ENCODE results near the gene AGAP1.

The AGAP1 gene

GRCh38 chr2:235903782-235904584 lies 410.1 kb downstream of the AGAP1 start:
- DNase-seq = no peak

- DNase-seq = no peak
Observed at GRCh38 chr2:235904585-235904931, 410.7 kb downstream of the AGAP1 start.

- DNase-seq = no peak
Observed at GRCh38 chr2:235908826-235909225, 415.0 kb downstream of the AGAP1 start.

DNA sequence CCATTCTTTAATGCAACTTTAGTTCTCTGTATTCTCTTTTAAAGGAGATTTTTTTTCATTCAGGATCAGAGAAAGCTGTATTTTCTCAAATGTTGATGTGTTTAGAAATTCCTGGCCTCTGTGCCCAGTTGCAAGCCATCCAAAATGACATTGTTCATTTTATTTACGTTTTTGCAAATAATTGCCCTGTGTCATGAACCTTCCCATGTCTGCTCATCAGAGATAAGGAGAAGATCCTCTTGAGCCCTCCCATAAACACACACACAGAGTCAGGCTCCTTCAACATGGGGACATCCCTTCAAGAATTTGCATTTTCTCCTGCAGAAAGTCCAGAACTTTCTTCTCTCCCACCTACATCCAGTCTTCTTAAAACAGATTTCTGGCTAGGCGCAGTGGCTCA lies 415.5 kb downstream of the AGAP1 start:
- DNase-seq = no peak

DNA sequence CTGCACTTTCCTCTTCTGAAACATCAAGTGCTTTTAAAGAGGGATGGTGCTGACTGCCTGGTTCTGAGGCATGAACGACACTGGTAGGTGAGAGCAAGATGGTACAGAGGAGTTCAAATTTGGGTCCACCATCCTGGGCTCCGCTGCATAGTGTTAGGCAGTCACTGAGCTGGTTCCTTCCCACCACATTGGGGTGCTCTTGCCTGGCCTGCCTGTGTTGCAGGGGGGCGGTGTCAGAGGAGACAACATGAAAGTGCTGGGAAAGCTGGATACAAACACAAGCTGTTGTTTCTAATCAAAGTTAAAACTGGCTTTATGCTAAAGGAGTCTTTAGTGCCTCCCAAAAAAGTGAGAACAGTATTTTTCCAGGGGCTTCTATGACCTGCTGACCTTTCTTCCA lies 416.2 kb downstream of the AGAP1 start:
- DNase-seq = no peak

DNA sequence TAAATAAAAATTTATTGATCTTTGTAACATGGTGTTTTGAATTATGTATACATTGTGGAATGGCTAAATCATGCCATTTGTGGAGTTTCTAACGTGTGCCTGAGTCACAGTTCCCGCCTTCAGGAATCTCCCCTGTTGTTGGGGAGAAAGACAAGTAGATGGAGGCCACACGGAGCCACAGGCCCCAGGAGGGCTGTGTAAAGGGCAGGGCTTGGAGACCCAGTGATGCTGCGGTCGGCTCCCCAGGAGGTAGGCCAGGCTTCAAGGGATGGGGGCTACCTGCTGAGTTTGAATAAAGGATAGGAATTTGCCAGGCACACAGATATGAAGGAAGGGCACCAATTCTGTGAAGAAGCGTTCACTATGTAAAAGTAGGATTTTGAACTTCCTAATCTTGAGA lies 417.3 kb downstream of the AGAP1 start:
- no peak for DNase-seq

DNA sequence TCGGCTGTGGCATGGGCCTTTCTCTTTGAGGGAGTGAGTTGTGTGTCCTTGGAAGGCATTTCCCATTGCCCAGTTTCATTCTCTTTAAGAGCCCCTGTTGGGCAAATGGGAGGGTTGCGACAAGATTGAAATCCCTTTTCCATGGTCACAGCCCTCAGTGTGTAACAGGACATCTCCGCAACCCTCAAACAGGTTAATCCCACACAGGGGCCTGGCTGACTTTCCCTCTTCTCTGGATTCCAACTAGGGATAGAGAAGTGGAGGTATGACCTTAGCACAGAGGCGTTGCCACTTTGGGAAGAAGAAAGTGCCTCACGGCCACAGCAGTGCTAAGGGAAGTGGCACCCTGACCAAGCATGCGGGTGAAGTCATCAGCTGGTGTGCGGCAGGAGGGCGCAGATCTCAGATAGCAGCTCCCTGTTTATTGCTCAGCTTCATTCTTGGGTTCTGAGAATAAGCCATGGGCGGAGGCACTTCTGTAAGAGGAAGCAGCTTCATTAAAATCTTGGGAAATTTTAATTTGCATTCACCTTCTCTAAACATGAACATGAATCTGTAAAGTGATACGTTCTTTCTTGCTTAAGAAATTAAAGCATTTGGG lies 417.9 kb downstream of the AGAP1 start:
- no peak for DNase-seq

GRCh38 chr2:235914756-235915155 lies 420.9 kb downstream of the AGAP1 start:
- DNase-seq = no peak

DNA sequence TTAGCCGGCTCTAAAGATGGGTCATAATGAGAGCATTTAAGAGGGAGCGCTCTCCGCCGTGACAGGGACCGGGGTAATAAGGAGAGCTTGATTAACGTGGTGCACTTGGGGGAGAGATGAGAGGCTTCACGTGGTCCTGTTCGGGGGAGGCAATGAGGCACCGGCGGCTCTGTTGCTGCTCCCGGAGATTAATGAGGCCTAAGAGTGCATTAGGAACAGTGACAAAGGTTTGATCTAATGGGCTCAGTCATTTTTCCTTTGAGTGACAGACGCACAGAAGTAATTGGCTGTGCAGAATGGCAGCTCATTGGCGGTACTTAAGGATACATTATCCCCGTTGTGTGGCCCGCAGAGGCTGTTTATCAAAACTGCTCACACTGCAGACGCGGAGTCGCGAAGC lies 423.7 kb downstream of the AGAP1 start:
- DNase-seq = no peak

DNA sequence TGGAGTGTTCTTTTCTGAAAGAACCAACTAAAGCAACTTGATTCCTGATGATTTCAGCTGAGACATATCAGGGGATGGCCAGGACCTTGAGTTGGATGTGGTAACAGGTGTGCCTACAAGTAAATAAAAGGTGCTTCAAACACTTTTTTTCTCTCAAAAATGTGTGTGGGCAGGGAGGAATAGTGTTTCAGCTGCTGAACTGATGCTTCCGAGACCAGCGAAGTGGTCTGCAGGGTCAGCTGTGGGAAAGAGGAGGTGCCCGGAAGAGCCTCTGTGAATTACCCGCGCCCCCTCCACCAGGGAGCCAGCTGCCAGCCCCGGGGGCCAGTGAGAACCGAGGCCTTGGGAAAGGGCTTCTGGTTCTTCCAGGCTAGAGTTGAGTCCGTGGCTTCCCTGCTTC lies 425.0 kb downstream of the AGAP1 start:
- no peak for DNase-seq

DNA sequence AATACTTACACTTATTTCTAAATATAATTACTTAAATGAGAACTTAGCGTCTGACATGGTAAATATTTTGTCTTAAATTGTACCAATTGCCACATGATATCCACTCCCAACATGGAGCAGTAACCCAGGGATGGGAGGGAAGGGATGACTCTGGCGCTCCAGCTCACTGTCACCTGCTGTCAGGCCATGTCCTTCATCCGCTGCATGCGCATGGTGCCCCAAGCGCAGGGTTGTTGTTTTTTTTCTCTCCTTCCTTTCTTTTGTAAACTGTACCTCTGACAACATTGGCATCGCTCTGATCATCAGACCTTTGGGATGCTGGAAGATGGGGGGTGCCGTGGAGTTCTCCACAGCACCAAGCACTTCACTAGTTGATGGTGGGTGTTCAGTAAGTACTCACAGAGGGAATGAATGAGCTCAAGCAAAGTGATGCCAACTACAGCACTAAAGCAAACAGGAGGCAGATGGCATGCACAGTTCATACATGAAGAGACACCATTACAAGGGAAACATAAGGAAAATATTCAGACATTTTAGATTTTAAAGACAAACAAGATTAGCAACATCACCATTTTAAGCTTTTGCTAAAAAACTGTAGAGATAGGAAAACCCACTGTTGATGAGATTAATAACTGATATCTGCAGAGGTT lies 426.5 kb downstream of the AGAP1 start:
- no peak for DNase-seq

GRCh38 chr2:235921508-235922191 lies 427.8 kb downstream of the AGAP1 start:
- no peak for DNase-seq

DNA sequence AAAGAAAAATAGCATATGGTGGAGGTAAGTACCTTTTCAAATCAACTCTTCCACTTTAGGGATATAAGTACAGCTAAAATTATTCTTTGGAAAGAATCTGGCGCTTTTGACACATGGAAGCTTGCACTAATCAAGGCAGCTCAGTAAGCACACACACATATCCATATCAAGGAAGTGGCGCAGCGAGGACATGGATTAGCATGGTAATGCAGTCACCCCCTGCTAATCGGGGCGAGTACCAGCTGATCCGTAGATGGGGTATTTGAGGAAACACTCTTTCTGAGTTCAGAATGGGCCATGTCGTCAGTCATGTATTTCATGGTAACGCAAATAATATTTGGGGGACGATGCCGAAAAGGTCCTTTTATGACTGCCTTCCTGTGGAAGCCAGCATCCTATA lies 429.0 kb downstream of the AGAP1 start:
- no peak for DNase-seq

GRCh38 chr2:235923859-235924674 lies 430.2 kb downstream of the AGAP1 start:
- DNase-seq = no peak

- no peak for DNase-seq
Observed at GRCh38 chr2:235924675-235925063, 430.8 kb downstream of the AGAP1 start.

GRCh38 chr2:235925250-235925919 lies 431.5 kb downstream of the AGAP1 start:
- DNase-seq = no peak

- no peak for DNase-seq
Observed at GRCh38 chr2:235926229-235926628, 432.4 kb downstream of the AGAP1 start.

DNA sequence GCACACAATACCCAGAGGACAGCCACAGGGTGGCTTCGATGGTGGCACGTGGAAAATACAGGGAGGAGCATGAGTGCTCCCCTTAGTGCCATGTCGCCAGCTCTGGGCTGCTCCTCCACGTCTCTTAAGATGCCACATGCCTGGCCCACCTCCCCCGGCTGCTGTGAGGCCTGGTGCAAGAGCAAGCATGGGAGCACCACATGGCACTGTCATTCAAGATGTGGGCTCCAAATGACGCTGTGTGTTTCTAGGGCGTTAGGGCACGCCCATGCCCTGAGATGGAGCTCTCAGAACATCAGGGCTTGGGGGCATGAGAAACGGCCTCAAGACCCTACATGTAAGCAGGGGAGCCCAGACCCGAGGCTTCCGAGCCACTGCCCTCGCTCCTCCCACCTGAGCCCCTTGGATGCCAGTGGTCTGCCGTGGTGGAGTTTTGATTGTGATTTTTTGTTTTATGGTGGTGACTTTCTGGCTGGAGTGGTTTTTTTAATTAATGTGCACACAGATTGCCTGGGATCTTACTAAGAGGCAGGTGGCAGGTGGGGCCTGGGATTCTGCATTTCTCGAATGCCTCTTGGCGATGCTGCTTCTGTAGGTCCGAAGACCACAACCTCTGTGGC lies 435.0 kb downstream of the AGAP1 start:
- DNase-seq = no peak

GRCh38 chr2:235930701-235931100 lies 436.9 kb downstream of the AGAP1 start:
- DNase-seq = no peak

DNA sequence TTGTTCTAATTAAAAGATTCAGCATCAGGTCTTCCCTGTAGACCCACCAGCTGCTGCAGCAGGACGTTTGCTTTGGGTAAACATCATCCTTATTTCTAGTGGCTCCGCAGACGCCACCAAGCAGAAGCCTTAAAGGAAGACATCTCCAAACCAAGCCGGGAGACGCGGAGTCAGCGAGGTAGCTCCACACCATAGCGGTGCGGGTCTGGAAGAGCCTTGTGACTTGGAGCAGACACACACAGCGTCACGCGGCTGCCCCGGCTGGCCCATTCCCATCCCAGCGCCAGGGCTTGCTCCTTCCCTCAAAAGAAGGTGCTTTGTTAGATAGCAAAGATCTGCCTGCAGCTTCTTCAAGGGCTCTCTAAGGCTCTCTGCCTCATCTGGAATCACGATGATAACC lies 437.8 kb downstream of the AGAP1 start:
- DNase-seq = no peak

DNA sequence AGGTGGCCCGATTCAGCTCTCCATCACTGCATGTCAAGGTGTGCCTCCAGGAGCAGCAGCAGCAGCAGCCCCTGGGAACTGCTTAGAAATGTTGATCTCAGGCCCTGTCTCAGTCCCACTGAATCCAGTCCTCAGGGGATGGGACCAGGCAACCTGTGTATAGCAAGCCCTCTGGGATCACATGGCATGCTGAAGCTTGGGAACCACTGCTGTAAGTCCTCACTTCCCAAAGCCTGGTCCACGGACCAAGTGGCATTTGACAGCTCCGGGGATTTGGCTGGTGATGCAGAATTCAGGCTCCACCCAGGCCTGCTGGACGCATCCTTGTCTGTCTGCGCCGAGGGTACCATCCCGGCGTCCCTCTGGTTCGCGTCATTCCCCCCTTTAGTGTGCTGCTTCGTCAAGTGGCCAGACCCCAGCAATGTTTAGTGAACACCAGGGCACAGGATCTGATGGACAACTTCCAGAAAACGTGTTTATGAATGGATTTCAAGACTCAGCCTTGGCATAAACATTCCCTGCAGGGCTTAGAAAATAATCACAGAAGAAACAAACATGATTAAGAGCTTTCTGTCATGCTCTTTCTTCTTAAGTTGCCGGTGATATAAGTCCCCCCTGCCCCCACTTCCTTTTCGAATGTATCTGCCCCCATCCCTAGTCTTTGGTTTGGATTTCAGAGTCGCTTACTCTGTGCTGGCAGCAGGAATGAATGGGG lies 440.4 kb downstream of the AGAP1 start:
- DNase-seq = no peak
